Esophagus muscularis mucosa (tissue), 4 donors: ENCODE data around the gene HYAL1. TPM values are rescaled to one million over a fixed set of nuclear protein-coding genes. Genes with fewer than 3 reads are reported as not detected.
"Not testable (repeated sequence)": the region's sequence is repeated elsewhere in the genome, so short reads cannot be mapped to it uniquely, and the experiment has no call there.

Experiments
- DNase-seq: peaks from one replicate; pipeline ENCODE4 v3.0.0-alpha.2; 2017; ENCODE audit errors: extremely low spot score
- H3K27ac ChIP-seq, 4 donors: fragments of 200-600 bp; sonication (generic); replicated peaks in 1 of 4; 1 replicate in 3 of 4; 2 replicates in 1 of 4; pipeline ENCODE4 v1.5.1; 2016 to 2019; ENCODE audit warnings: mild to moderate bottlenecking in 1 of 4
- H3K27me3 ChIP-seq, 4 donors: fragments of 200-600 bp; sonication (generic); one replicate each; pipeline versions ENCODE4 v1.5.1 to v1.6.0; 2016 to 2019
- H3K36me3 ChIP-seq, 4 donors: fragments of 200-600 bp; sonication (generic); one replicate each; pipeline ENCODE4 v1.5.1; 2016 to 2019
- H3K4me1 ChIP-seq, 4 donors: fragments of 200-600 bp; sonication (generic); one replicate each; pipeline ENCODE4 v1.5.1; 2016 to 2019
- H3K4me3 ChIP-seq, 4 donors: fragments of 200-600 bp; sonication (generic); 1 replicate in 2 of 4; 2 replicates in 2 of 4; pipeline ENCODE4 v1.5.1; 2016 to 2019; ENCODE audit warnings: mild to moderate bottlenecking in 4 of 4, moderate library complexity in 1 of 4
- H3K9me3 ChIP-seq, 4 donors: fragments of 200-600 bp; sonication (generic); 1 replicate in 3 of 4; 2 replicates in 1 of 4; pipeline ENCODE4 v1.5.1; 2016 to 2019
- CTCF ChIP-seq, 3 experiments: fragments of 200-600 bp in 2 of 3; fragments of 450-650 bp in 1 of 3; sonication (generic) in 2 of 3; IDR thresholded peaks; one replicate each; pipeline ENCODE4 v1.5.1; 2017 to 2019; ENCODE audit warnings: antibody characterized with exemption in 3 of 3, mild to moderate bottlenecking in 2 of 3, moderate library complexity in 1 of 3
- EP300 ChIP-seq: sonication (generic); formaldehyde crosslinking; IDR thresholded peaks from one replicate; pipeline ENCODE4 v1.6.1; 2017; ENCODE audit warnings: antibody characterized with exemption
- POLR2A ChIP-seq: fragments of 450-650 bp; IDR thresholded peaks from one replicate; pipeline ENCODE4 v1.6.1; 2017; ENCODE audit warnings: antibody characterized with exemption, moderate library complexity, mild to moderate bottlenecking, low read depth
- POLR2AphosphoS5 ChIP-seq, 2 donors: sonication (generic); formaldehyde crosslinking; IDR thresholded peaks; one replicate each; pipeline ENCODE4 v1.6.1; 2017; ENCODE audit warnings: antibody characterized with exemption in 2 of 2
- WGBS: methylation state at CpG from one replicate; pipeline ENCODE4 v1.1.5; 2018; 5-methylcytosine and 5-hydroxymethylcytosine counted together
- intact Hi-C: fragments of 100-400 bp; cut with DNase I; formaldehyde crosslinking; loops from one replicate; pipeline ENCODE4 v1.15.1; 2023
- total RNA-seq, 4 donors: library from RNA; depleted of rRNA; stranded (reverse); fragments of >200 nt; gene quantifications; one replicate each; pipeline versions ENCODE4 v1.1.0 to v1.2.1, GENCODE V29; 2016

HYAL1 gene
- total RNA-seq, 4 donors from 2014 or later, result 8.3 to 15.6 (median 9.0) TPM

DNA sequence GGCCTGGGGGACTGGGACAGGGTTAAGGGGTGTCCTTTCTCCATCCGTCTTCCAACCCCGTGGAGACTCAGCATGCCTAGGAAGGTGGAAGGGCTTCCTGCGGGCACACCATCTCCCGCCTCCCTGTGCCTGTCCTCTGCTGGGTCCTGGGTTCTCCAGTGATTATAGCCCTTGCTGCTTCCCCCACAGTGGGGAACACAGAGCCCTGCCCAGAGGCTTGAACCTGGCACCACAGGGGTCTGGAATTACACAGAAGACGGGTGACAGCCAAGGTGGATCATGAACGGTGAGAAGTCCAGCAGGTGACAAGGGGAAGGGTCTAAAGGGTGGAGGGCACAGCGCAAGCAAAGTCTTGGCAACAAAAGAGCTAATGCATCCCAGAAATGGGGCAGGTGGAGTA, 40.6 kb downstream of the HYAL1 start:
- WGBS, result 87% methylated on average over 7 of the region's 7 CpGs
- H3K27me3 ChIP-seq, result no peaks in the 10 kb centered on the region
- no peak overlapping the region for H3K4me3 ChIP-seq
- TF ChIP-seq CTCF (IDR thresholded peaks at IDR 0.05) (no peak), EP300 (no peak), POLR2A (no peak), POLR2AphosphoS5 (IDR thresholded peaks at IDR 0.05) (no peak)
- H3K9me3 ChIP-seq, result no peaks in the 10 kb centered on the region
- peak overlapping the region; percentile 93 to 100 (median 96) for H3K27ac ChIP-seq
- intact Hi-C loops, result no loop called here
- peaks cover 63 to 94% (median 89%) of the 10 kb centered on the region in 4 donors for H3K4me1 ChIP-seq
- no peak for DNase-seq
- peaks cover 2 to 18% (median 12%) of the 10 kb centered on the region in 4 donors for H3K36me3 ChIP-seq

DNA sequence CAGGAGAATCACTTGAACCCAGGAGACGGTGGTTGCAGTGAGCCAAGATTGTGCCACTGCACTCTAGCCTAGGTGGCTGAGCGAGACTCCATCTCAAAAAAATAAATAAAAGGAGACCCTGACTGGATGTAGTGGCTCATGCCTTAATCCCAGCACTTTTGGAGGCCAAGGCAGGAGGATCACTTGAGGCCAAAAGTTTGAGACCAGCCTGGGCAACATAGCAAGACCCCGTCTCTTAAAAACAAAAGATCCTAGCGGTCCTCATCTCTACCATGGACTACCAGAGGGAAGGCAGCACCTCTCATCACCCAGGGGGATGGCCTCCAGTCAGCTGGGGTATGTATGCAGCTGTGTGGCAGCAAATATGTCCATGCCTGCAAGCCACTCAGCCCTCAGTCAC, 41.2 kb downstream of the HYAL1 start:
- H3K9me3 ChIP-seq, intact Hi-C loops, H3K4me3 ChIP-seq, DNase-seq, H3K27me3 ChIP-seq: not testable (repeated sequence)
- Histone ChIP-seq H3K4me1 (peaks cover 65 to 95% (median 90%) of the 10 kb centered on the region in 4 donors), H3K27ac (peak overlapping the region; percentile 93 to 100 (median 96)), H3K36me3 (peaks cover 8 to 24% (median 18%) of the 10 kb centered on the region in 4 donors)
- 100% methylated on average over 4 of the region's 4 CpGs for WGBS

DNA sequence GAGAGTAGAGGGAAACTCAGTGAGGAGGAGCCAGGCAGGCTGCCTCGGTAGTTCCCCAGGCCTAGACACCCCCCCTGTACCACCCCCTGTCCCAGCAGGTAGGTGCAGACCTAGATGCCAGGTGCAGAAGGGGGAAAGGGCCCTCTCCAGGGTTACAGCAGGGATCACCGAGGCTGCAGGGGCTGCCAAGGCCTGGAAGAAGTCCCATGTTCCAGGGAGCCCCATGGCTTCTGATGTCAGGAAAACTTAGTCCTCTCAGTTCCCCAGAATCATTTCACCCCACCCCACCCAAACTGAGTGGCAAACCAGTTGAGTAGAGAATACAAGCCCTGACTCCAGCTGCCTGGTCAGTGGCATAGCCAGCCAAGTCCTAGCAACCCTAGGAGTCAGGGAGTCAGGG, 41.9 kb downstream of the HYAL1 start:
- H3K27ac ChIP-seq, result peak overlapping the region; percentile 93 to 100 (median 96)
- WGBS, result 60% methylated on average over 1 of the region's 2 CpGs
- DNase-seq, result no peak
- H3K27me3 ChIP-seq, result no peaks in the 10 kb centered on the region
- no peaks in the 10 kb centered on the region for H3K9me3 ChIP-seq
- intact Hi-C loops, result no loop called here
- TF ChIP-seq POLR2A (no peak), EP300 (no peak), CTCF (IDR thresholded peaks at IDR 0.05) (no peak), POLR2AphosphoS5 (IDR thresholded peaks at IDR 0.05) (no peak)
- H3K4me3 ChIP-seq, result no peak overlapping the region
- peaks cover 66 to 96% (median 88%) of the 10 kb centered on the region in 4 donors for H3K4me1 ChIP-seq
- peaks cover 15 to 31% (median 25%) of the 10 kb centered on the region in 4 donors for H3K36me3 ChIP-seq

DNA sequence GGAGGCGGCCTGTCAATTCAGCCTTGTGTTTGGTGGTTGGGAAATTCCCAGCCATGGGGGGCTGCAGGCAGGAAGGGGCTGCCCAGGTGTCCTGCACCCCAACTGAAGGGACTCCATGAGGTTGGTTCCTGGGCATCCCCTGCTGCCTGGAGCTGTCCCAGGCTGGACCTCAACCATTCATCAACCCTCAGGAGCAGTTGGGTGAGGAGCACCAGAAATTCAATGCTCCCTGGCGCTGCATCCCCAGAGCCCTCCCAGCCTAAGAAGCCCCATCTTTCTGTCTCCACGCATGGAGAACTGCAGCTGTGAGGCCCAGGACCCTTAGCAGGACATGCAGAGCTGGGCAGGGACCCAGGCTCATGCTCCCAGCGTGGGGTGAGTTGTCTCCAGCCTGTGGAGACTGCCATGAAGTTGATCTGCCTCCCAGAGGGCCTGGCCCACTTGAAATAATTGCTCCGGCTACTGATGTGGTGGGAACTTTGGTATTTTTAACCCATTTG, 42.4 kb downstream of the HYAL1 start:
- Histone ChIP-seq H3K27me3 (no peaks in the 10 kb centered on the region), H3K4me1 (peaks cover 66 to 95% (median 88%) of the 10 kb centered on the region in 4 donors), H3K4me3 (peak overlapping the region; percentile 59 to 69 (median 64)), H3K27ac (peak overlapping the region; percentile 93 to 100 (median 96)), H3K36me3 (peaks cover 20 to 36% (median 30%) of the 10 kb centered on the region in 4 donors), H3K9me3 (no peaks in the 10 kb centered on the region)
- TF ChIP-seq POLR2AphosphoS5 (IDR thresholded peaks at IDR 0.05) (no peak), CTCF (IDR thresholded peaks at IDR 0.05) (no peak), EP300 (no peak), POLR2A (no peak)
- intact Hi-C loops, result no loop called here
- DNase-seq, result no peak
- 25% methylated on average over 2 of the region's 5 CpGs for WGBS

DNA sequence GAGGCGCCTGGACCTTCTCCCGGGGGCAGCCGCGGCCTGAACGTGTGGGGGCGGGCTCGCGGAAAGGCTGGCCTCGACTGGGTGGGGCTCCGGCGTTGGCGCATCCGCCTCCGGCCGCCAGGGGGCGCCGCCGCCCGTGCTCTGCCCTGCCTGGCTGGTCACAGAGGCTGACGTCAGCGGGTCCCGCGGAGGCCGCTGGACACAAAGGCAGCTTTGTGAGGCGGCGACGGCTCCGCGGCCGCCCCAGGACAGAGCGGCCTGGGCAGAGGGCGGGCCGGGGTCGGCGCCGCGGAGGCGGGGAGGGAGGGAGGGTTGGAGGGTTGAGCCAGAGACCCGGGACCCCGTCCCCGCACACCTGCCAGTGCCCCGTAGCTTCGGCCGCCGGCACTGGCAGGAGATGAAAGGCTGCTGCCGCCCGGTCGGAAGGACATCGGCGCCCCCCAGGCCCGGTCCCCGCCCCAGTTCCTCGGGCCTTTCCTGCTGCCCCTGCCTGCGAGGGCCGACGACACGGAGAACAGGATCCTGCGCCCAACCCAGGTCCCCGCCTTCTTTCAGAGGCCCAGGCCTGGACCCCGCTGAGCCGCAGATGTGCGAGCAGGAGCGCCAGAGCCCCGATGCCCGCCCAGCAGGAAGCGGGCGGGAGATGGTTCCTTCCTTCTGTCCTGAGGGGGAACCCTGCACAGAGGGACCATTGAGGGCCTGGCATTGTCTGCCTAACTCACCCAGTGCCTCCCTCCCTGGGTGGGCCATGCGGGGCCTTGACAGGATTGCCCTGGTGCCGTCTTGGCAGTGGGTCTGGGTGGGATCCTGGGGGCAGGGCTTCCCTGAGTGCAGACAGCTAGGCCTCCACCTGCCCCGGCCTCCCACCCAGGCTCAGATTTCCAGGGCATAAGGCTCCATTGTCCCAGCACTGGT, 43.1 kb downstream of the HYAL1 start:
- Histone ChIP-seq H3K4me1 (peaks cover 64 to 93% (median 88%) of the 10 kb centered on the region in 4 donors), H3K9me3 (no peaks in the 10 kb centered on the region), H3K4me3 (peak overlapping the region; percentile 59 to 69 (median 64)), H3K27ac (peak overlapping the region; percentile 93 to 100 (median 96)), H3K27me3 (no peaks in the 10 kb centered on the region), H3K36me3 (peaks cover 22 to 43% (median 37%) of the 10 kb centered on the region in 4 donors)
- intact Hi-C loops, result no loop called here
- WGBS, result 2% methylated on average over 13 of the region's 70 CpGs
- TF ChIP-seq CTCF (IDR thresholded peaks at IDR 0.05) (peak in 2 of 3 experiments; percentile 100), EP300 (no peak), POLR2AphosphoS5 (IDR thresholded peaks at IDR 0.05) (peak; percentile 88 to 89), POLR2A (peak; percentile 24)
- DNase-seq, result peak; percentile 96
